ENCODE data around the gene FAM135A. TPM values are rescaled to one million over a fixed set of nuclear protein-coding genes. Genes with fewer than 3 reads are reported as not detected.
"Not testable (repeated sequence)": the region's sequence is repeated elsewhere in the genome, so short reads cannot be mapped to it uniquely, and the experiment has no call there.

Gene FAM135A
- total RNA-seq, 2 experiments from 2014 or later = 9.0 to 9.2 TPM

DNA sequence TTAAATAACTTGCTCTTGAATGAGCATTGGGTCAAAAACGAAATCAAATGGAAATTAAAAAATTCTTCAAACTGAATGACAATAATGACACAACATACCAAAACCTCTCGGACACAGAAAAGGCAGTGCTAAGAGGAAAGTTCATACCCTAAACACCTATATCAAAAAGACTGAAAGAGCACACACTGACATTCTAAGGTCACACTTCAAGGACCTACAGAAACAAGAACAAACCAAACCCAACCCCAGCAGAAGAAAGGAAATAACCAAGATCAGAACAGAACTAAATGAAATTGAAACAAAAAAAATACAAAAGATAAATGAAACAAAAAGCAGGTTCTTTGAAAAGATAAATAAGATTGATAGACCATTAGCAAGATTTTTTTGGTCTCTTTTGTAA, 194.1 kb downstream of the FAM135A start:
- DNase-seq; H3K27me3 Mint-ChIP-seq; intact Hi-C loops (cut with micrococcal nuclease); H3K36me3 Mint-ChIP-seq; POLR2A ChIA-PET; H3K4me1 Mint-ChIP-seq (ENCODE audit: low read depth); H3K27ac Mint-ChIP-seq; H3K9me3 Mint-ChIP-seq; CTCF ChIA-PET; H3K4me3 Mint-ChIP-seq: not testable (repeated sequence)

DNA sequence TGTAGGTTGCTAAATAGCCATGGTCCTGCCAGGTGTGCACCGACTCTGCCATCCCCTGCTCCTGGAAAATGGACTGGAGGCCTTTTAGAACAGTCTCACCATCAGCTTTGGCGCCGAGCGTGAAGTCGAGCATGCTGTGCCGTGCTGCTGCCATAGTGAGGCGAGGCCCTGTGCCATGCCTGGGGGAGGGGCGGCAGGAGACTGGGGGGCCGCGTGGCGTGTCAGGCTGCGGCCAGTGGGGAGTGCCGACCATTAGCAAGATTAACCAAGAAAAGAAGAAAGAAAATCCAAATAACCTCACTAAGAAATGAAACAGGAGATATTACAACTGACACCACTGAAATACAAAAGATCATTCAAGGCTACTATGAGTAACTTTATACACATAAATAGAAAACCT, 195.9 kb downstream of the FAM135A start:
- H3K27me3 Mint-ChIP-seq; POLR2A ChIA-PET; H3K36me3 Mint-ChIP-seq; DNase-seq; intact Hi-C loops (cut with micrococcal nuclease); H3K27ac Mint-ChIP-seq; CTCF ChIA-PET; H3K4me1 Mint-ChIP-seq (ENCODE audit: low read depth); H3K4me3 Mint-ChIP-seq; H3K9me3 Mint-ChIP-seq: not testable (repeated sequence)

Other genes with a start within 250 kb of the FAM135A start
- not detected for gene COL9A1, start 110.4 kb upstream of the FAM135A start, total RNA-seq
- gene SDHAF4, start 153.4 kb downstream of the FAM135A start, total RNA-seq = 10 to 100 TPM; 13.3 to 13.9 TPM